GM10266 (cell line): Measurements from ENCODE around the gene ATOH7.
"Not testable (repeated sequence)": the region's sequence is repeated elsewhere in the genome, so short reads cannot be mapped to it uniquely, and the experiment has no call there.

ENCODE experiments used
- DNase-seq: peaks from one replicate; pipeline ENCODE4 v3.0.0; 2012; ENCODE audit errors: extremely low spot score
- TF ChIP-seq, protein P1 (sequence below): IDR thresholded peaks from 2 replicates; pipeline ENCODE4 v1.5.1; 2012; ENCODE audit warnings: mild to moderate bottlenecking, low read depth; ENCODE audit not compliant: control insufficient read depth, insufficient read depth; ENCODE audit errors: missing control alignments

The ATOH7 gene

GRCh38 chr10:68221196-68221595 lies 10.7 kb downstream of the ATOH7 start:
- TF ChIP-seq, protein P1, sequence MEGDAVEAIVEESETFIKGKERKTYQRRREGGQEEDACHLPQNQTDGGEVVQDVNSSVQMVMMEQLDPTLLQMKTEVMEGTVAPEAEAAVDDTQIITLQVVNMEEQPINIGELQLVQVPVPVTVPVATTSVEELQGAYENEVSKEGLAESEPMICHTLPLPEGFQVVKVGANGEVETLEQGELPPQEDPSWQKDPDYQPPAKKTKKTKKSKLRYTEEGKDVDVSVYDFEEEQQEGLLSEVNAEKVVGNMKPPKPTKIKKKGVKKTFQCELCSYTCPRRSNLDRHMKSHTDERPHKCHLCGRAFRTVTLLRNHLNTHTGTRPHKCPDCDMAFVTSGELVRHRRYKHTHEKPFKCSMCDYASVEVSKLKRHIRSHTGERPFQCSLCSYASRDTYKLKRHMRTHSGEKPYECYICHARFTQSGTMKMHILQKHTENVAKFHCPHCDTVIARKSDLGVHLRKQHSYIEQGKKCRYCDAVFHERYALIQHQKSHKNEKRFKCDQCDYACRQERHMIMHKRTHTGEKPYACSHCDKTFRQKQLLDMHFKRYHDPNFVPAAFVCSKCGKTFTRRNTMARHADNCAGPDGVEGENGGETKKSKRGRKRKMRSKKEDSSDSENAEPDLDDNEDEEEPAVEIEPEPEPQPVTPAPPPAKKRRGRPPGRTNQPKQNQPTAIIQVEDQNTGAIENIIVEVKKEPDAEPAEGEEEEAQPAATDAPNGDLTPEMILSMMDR, result no peak

GRCh38 chr10:68218786-68219185 lies 13.1 kb downstream of the ATOH7 start:
- no peak for DNase-seq
- TF ChIP-seq, protein P1, result no peak

More at GRCh38 chr10:68221196-68221595, 10.7 kb downstream of the ATOH7 start:
- no peak for DNase-seq

- peak; percentile 42 for DNase-seq
These were observed 19.1 kb downstream of the ATOH7 start for GRCh38 chr10:68212721-68213352.

GRCh38 chr10:68211669-68212068 lies 20.2 kb downstream of the ATOH7 start:
- TF ChIP-seq, protein P1, result no peak
- DNase-seq, result no peak

More at GRCh38 chr10:68212721-68213352, 19.1 kb downstream of the ATOH7 start:
- TF ChIP-seq, protein P1, result peak; percentile 55

DNA sequence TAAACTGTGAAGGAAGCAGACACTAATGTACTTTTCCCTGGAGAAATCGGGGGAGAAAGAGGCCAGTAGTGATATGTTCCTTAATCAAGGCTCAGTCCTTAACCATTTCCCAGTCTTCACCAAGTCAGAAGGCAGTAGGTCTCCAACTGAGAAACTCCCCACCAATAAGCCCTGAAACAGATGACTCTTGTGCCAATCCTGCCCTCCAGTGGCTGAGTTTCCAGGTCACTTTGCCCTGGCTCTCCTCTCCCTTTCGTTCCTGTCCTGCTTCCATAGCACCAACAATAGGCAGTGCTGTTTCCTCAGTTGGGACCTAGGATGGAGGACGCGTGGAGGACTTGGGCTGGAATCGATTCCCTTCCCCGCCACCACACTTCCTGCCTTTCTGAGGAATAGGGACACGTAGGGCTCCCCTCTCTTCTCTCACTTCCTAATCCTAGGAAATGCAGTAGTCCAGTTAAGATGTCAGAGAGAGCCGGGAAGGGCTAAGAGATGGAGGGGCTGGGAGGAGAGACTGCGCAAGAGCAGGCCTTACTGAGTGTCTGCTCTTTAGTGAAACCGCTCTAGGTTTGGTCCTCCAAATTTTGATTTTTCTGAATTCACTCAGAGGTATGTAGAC lies 23.4 kb downstream of the ATOH7 start:
- peak; percentile 32 for DNase-seq
- TF ChIP-seq, protein P1, result peak; percentile 55

GRCh38 chr10:68202960-68203353 lies 29.0 kb downstream of the ATOH7 start:
- TF ChIP-seq, protein P1, result no peak
- no peak for DNase-seq

DNA sequence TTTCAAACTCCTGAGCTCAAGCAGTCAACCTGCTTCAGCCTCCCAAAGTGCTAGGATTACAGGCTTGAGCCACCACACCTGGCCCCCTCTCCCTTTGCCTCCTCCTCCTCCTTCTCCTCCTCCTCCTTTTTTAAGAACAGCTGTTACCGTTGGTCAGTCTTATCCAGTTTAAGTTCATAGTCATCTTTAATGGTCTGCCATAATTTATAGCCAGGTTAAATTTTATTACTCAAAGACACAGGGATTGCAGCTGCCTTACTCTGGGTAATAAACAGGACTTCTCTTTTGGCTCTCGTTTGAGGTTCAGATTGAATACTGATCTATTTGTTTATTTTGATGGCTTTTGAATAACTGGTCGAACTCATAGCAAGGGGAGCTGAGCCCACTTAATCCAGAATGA lies 35.2 kb downstream of the ATOH7 start:
- TF ChIP-seq, protein P1, result no peak
- no peak for DNase-seq

DNA sequence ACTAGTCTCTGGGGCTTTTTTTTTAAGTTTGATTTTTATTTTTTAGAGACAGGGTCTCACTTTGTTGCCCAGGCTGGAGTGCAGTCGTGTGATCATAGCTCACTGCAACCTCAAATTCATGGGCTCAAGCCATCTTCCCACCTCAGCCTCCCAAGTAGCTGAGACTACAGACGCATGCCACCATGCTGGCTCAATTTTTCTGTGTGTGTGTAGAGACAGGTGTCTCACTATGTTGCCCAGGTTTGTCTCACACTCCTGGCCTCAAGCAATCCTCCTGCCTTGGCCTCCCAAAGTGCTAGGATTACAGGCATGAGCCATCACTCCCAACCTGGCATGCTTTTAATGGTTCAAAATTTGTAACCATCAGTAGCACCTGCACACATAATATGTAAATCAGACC lies 36.1 kb downstream of the ATOH7 start:
- DNase-seq, result not testable (repeated sequence)
